Panc1 (cell line): ENCODE results near the gene KAZN.

Source experiments
- POLR2AphosphoS5 ChIP-seq: IDR thresholded peaks from 2 replicates; pipeline ENCODE4 v1.6.1; 2012; ENCODE audit warnings: mild to moderate bottlenecking, low read depth, low read length, moderate library complexity
- TF ChIP-seq, protein P1 (sequence below): fragments of 450-650 bp; IDR thresholded peaks from 2 replicates; pipeline ENCODE4 v1.5.1; 2017; ENCODE audit warnings: mild to moderate bottlenecking

DNA sequence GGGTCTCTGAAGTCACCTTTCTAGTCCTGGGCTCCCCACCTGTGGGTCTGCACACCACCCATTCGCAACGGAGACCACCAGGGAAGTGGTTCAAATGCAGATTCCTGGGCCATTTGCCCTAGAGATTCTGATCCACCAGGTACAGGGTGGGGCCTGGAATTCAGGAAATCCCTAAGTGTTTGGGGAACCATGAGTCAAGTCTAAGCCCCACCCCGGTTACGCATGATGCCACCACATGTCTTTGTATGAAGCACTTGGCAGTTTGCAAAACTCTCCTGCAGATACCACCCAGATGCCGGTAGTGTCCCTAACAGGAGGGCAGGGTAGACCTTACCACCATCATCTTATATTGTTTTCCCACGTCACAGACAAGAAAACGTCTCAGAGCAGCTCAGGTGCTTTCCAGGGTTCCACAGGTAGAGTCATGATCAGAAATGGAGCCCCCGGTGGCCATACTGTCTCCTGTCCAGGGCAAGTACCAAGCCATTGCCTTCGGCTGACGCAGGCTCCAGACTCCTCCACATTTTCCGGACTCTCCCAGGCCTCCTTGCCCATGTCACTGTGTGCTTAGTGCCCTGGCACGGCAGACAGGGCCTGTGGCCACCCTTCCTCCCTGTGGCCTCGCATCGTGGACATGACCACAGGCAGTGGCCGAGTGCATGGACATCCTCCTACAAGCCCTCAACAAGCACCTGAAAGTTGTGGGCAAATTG, 465.9 kb downstream of the KAZN start:
- TF ChIP-seq, protein P1, sequence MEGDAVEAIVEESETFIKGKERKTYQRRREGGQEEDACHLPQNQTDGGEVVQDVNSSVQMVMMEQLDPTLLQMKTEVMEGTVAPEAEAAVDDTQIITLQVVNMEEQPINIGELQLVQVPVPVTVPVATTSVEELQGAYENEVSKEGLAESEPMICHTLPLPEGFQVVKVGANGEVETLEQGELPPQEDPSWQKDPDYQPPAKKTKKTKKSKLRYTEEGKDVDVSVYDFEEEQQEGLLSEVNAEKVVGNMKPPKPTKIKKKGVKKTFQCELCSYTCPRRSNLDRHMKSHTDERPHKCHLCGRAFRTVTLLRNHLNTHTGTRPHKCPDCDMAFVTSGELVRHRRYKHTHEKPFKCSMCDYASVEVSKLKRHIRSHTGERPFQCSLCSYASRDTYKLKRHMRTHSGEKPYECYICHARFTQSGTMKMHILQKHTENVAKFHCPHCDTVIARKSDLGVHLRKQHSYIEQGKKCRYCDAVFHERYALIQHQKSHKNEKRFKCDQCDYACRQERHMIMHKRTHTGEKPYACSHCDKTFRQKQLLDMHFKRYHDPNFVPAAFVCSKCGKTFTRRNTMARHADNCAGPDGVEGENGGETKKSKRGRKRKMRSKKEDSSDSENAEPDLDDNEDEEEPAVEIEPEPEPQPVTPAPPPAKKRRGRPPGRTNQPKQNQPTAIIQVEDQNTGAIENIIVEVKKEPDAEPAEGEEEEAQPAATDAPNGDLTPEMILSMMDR, result no peak; the same call in 1 of the 2 replicates
- TF ChIP-seq POLR2AphosphoS5, result no peak
